GM23338 (cell line): ENCODE results near the gene OXGR1. TPM values are rescaled to one million over a fixed set of nuclear protein-coding genes. Genes with fewer than 3 reads are reported as not detected.

Experiments used
- ATAC-seq: fragments of 200-7000 bp; cut with Tn5 transposase; 3 replicates; pipeline ENCODE4 v1.9.1; 2020
- DNase-seq: peaks from one replicate; pipeline ENCODE4 v3.0.0-alpha.2; 2015; ENCODE audit warnings: low spot score
- H2AFZ ChIP-seq: fragments of 200-600 bp; sonication (generic); 2 replicates; pipeline ENCODE4 v1.8.0; 2016; ENCODE audit warnings: antibody characterized with exemption, mild to moderate bottlenecking, moderate library complexity
- H3F3A ChIP-seq: fragments of 200-600 bp; sonication (generic); replicated peaks from 2 replicates; pipeline ENCODE4 v1.8.0; 2017; ENCODE audit warnings: antibody characterized with exemption, mixed run types, low read depth
- H3K27ac ChIP-seq: fragments of 200-600 bp; sonication (generic); 2 replicates; pipeline ENCODE4 v1.6.1; 2016; ENCODE audit warnings: low read depth
- H3K27me3 ChIP-seq: fragments of 200-600 bp; sonication (generic); 2 replicates; pipeline ENCODE4 v1.8.0; 2016; ENCODE audit warnings: mild to moderate bottlenecking, mixed run types, moderate library complexity; ENCODE audit not compliant: insufficient read depth
- H3K36me3 ChIP-seq: fragments of 200-600 bp; sonication (generic); 2 replicates; pipeline ENCODE4 v1.8.0; 2016; ENCODE audit warnings: mild to moderate bottlenecking; ENCODE audit not compliant: insufficient read depth
- H3K4me1 ChIP-seq: fragments of 200-600 bp; sonication (generic); 2 replicates; pipeline ENCODE4 v1.8.0; 2016; ENCODE audit warnings: mild to moderate bottlenecking, moderate library complexity; ENCODE audit not compliant: insufficient read depth
- H3K4me2 ChIP-seq: fragments of 200-600 bp; sonication (generic); 2 replicates; pipeline ENCODE4 v1.7.1; 2017; ENCODE audit warnings: mixed run types
- H3K4me3 ChIP-seq: fragments of 200-600 bp; sonication (generic); 2 replicates; pipeline ENCODE4 v1.6.1; 2016; ENCODE audit warnings: mixed run types
- H3K79me2 ChIP-seq: fragments of 200-600 bp; sonication (generic); replicated peaks from 2 replicates; pipeline ENCODE4 v1.8.0; 2017; ENCODE audit warnings: mild to moderate bottlenecking; ENCODE audit not compliant: insufficient read depth
- H3K9me2 ChIP-seq: fragments of 200-600 bp; sonication (generic); 2 replicates; pipeline ENCODE4 v1.8.0; 2017; ENCODE audit not compliant: insufficient read depth
- H4K20me1 ChIP-seq: fragments of 200-600 bp; sonication (generic); replicated peaks from 2 replicates; pipeline ENCODE4 v1.8.0; 2017; ENCODE audit warnings: mild to moderate bottlenecking; ENCODE audit not compliant: insufficient read depth
- H3K27ac Mint-ChIP-seq: 2 replicates; pipeline ENCODE4 v1.8.0; 2020; ENCODE audit warnings: inconsistent platforms, mild to moderate bottlenecking, moderate library complexity, mixed read lengths
- H3K27me3 Mint-ChIP-seq: 3 replicates; pipeline ENCODE4 v1.8.0; 2022; ENCODE audit warnings: low read depth, mild to moderate bottlenecking, moderate library complexity, mixed read lengths, inconsistent platforms; ENCODE audit not compliant: insufficient read depth, poor library complexity
- H3K36me3 Mint-ChIP-seq: 3 replicates; pipeline ENCODE4 v1.8.0; 2021; ENCODE audit warnings: low read depth, mild to moderate bottlenecking, inconsistent platforms, moderate library complexity, mixed read lengths
- H3K4me1 Mint-ChIP-seq: 3 replicates; pipeline ENCODE4 v1.8.0; 2020; ENCODE audit warnings: mild to moderate bottlenecking, inconsistent platforms, mixed read lengths
- H3K4me3 Mint-ChIP-seq: 3 replicates; pipeline ENCODE4 v1.8.0; 2021; ENCODE audit warnings: moderate library complexity, mild to moderate bottlenecking, inconsistent platforms, mixed read lengths
- H3K9me3 Mint-ChIP-seq: 3 replicates; pipeline ENCODE4 v1.8.0; 2020; ENCODE audit warnings: moderate library complexity, mild to moderate bottlenecking, inconsistent platforms, mixed read lengths
- CTCF ChIP-seq, 2 experiments: fragments of 200-600 bp in 1 of 2; sonication (generic) in 1 of 2; conservative IDR thresholded peaks; 2 replicates each; pipeline versions ENCODE4 v1.5.1 to v1.6.1; 2016 to 2017; ENCODE audit warnings: antibody characterized with exemption in 2 of 2, low read depth in 2 of 2, mild to moderate bottlenecking in 2 of 2, moderate library complexity in 1 of 2
- ETS1 ChIP-seq: IDR thresholded peaks from 2 replicates; pipeline ENCODE4 v1.6.1; 2016; ENCODE audit warnings: antibody characterized with exemption
- EZH2phosphoT487 ChIP-seq: fragments of 200-600 bp; sonication (generic); IDR thresholded peaks from one replicate; pipeline ENCODE4 v1.8.1; 2018; ENCODE audit warnings: antibody characterized with exemption; ENCODE audit not compliant: unreplicated experiment
- POLR2AphosphoS5 ChIP-seq: IDR thresholded peaks from 2 replicates; pipeline ENCODE4 v1.6.1; 2016; ENCODE audit warnings: antibody characterized with exemption, low read depth
- ZNF114 ChIP-seq: fragments of 250-450 bp; sonication (Bioruptor Pico); IDR thresholded peaks from 2 replicates; pipeline ENCODE4 v1.5.0; 2020; ENCODE audit warnings: mild to moderate bottlenecking, moderate library complexity
- ZNF331 ChIP-seq: fragments of 250-450 bp; sonication (Bioruptor Pico); IDR thresholded peaks from 2 replicates; pipeline ENCODE4 v1.5.0; 2020; ENCODE audit warnings: low read depth, mild to moderate bottlenecking, moderate library complexity
- polyA plus RNA-seq: library from polyadenylated mRNA; unstranded; fragments of >200 nt; fragmentation: Nextera tagmentation; extraction: Ambion mirVana; gene quantifications from 2 replicates; pipeline ENCODE4 v1.2.1, GENCODE V29; 2016
- total RNA-seq: library from RNA; depleted of rRNA; stranded (reverse); fragments of >200 nt; shearing (Covaris generic); gene quantifications from 2 replicates; pipeline ENCODE4 v1.2.3, GENCODE V29; 2014

OXGR1 gene
- total and polyA plus RNA-seq, 2 experiments from 2014 or later: 0.29 to 0.80 TPM

- TF ChIP-seq POLR2AphosphoS5 (no peak), CTCF (conservative IDR thresholded peaks at IDR 0.05; ENCODE audit: low read depth in 2 of 2) (0 out of 4 replicates have a peak, but pooled peaks of 1 of the 2 experiments have one; percentile 9), ZNF114 (no peak), ETS1 (no peak)
- no peak overlapping the region for H3K27ac Mint-ChIP-seq
Observed at GRCh38 chr13:96963786-96964475, 30.3 kb downstream of the OXGR1 start.

GRCh38 chr13:96960379-96960778 is 33.9 kb downstream of the OXGR1 start:
- ATAC-seq: no peak
- no peaks in the 10 kb centered on the region for H3K27me3 Mint-ChIP-seq

More at GRCh38 chr13:96963786-96964475, 30.3 kb downstream of the OXGR1 start:
- Histone ChIP-seq H2AFZ (no peak overlapping the region), H3K9me2 (no peaks in the 10 kb centered on the region), H3F3A (no peaks in the 10 kb centered on the region), H3K4me3 (no peak overlapping the region), H4K20me1 (no peaks in the 10 kb centered on the region), H3K27me3 (no peaks in the 10 kb centered on the region), H3K36me3 (peaks cover 16% of the 10 kb centered on the region; the same call in 1 of the 2 replicates), H3K4me2 (no peak overlapping the region), H3K27ac (no peak overlapping the region), H3K4me1 (no peaks in the 10 kb centered on the region), H3K79me2 (no peaks in the 10 kb centered on the region)
- peaks cover 30% of the 10 kb centered on the region for H3K9me3 Mint-ChIP-seq
- DNase-seq (no peak), ATAC-seq (no peak)
- H3K27me3 Mint-ChIP-seq: peaks cover 4% of the 10 kb centered on the region
- H3K4me3 Mint-ChIP-seq: no peak overlapping the region
- H3K36me3 Mint-ChIP-seq: peaks cover 26% of the 10 kb centered on the region
- no peaks in the 10 kb centered on the region for H3K4me1 Mint-ChIP-seq

GRCh38 chr13:96958286-96958891 is 35.9 kb downstream of the OXGR1 start:
- no peaks in the 10 kb centered on the region for H3K9me2 ChIP-seq
- TF ChIP-seq CTCF (conservative IDR thresholded peaks at IDR 0.05; ENCODE audit: low read depth in 2 of 2): peak; percentile 72 to 86
- no peak for TF ChIP-seq EZH2phosphoT487
- no peaks in the 10 kb centered on the region for H3F3A ChIP-seq
- H3K27ac ChIP-seq: no peak overlapping the region
- Mint-ChIP-seq H3K4me3 (no peak overlapping the region), H3K36me3 (no peaks in the 10 kb centered on the region), H3K27ac (no peak overlapping the region), H3K9me3 (no peaks in the 10 kb centered on the region), H3K27me3 (no peaks in the 10 kb centered on the region), H3K4me1 (no peaks in the 10 kb centered on the region)
- no peak overlapping the region for H3K4me3 ChIP-seq
- no peaks in the 10 kb centered on the region for H3K27me3 ChIP-seq
- no peak overlapping the region for H2AFZ ChIP-seq
- no peaks in the 10 kb centered on the region for H3K4me1 ChIP-seq
- H3K4me2 ChIP-seq: no peak overlapping the region
- H3K79me2 ChIP-seq: no peaks in the 10 kb centered on the region
- no peaks in the 10 kb centered on the region for H4K20me1 ChIP-seq
- peak; percentile 40; the same call in 2 of the 3 replicates for ATAC-seq
- DNase-seq: peak; percentile 84
- H3K36me3 ChIP-seq: no peaks in the 10 kb centered on the region

More at GRCh38 chr13:96960379-96960778, 33.9 kb downstream of the OXGR1 start:
- Histone ChIP-seq H3K4me1 (no peaks in the 10 kb centered on the region), H3K9me2 (no peaks in the 10 kb centered on the region), H3K27ac (no peak overlapping the region), H3K27me3 (no peaks in the 10 kb centered on the region), H2AFZ (no peak overlapping the region), H3K4me3 (no peak overlapping the region), H3F3A (no peaks in the 10 kb centered on the region), H4K20me1 (no peaks in the 10 kb centered on the region), H3K4me2 (no peak overlapping the region), H3K36me3 (no peaks in the 10 kb centered on the region), H3K79me2 (no peaks in the 10 kb centered on the region)
- Mint-ChIP-seq H3K4me3 (no peak overlapping the region), H3K27ac (no peak overlapping the region), H3K36me3 (no peaks in the 10 kb centered on the region), H3K4me1 (no peaks in the 10 kb centered on the region), H3K9me3 (no peaks in the 10 kb centered on the region; the same call in 2 of the 3 replicates)
- no peak for TF ChIP-seq ZNF331 (CRISPR knock-in tag)
- DNase-seq: no peak
